ENCODE measurements around the gene MAPK7. TPM values are rescaled to one million over a fixed set of nuclear protein-coding genes. Genes with fewer than 3 reads are reported as not detected.

The MAPK7 gene
- total RNA-seq, 6 experiments from 2014 or later, result 5.7 to 9.2 (median 6.7) TPM

- intact Hi-C loops (cut with DNase I), result no loop called here
- no peaks in the 10 kb centered on the region for H3K36me3 ChIP-seq
- WGBS (ENCODE audit: insufficient coverage, low coverage, low lambda C conversion rate, missing lambda C conversion rate), result 10% methylated on average over 2 of the region's 13 CpGs
Observed at GRCh38 chr17:19415311-19415710, 37.0 kb downstream of the MAPK7 start.

GRCh38 chr17:19415806-19416775 is 37.8 kb downstream of the MAPK7 start:
- Histone ChIP-seq H3K4me3 (no peak overlapping the region), H3K27ac (no peak overlapping the region), H3K36me3 (no peaks in the 10 kb centered on the region), H3K9me3 (no peaks in the 10 kb centered on the region), H3K27me3 (no peaks in the 10 kb centered on the region), H3K4me1 (no peaks in the 10 kb centered on the region)
- no peak for TF ChIP-seq POLR2A (IDR thresholded peaks at IDR 0.05)
- no peak for TF ChIP-seq CTCF (IDR thresholded peaks at IDR 0.05)
- intact Hi-C loops (cut with DNase I), result no loop called here
- WGBS (ENCODE audit: insufficient coverage, low coverage, low lambda C conversion rate, missing lambda C conversion rate), result 82% methylated on average over 11 of the region's 18 CpGs
- no peak for ATAC-seq
- no peak for DNase-seq

More at GRCh38 chr17:19415311-19415710, 37.0 kb downstream of the MAPK7 start:
- DNase-seq, result no peak
- TF ChIP-seq POLR2A (IDR thresholded peaks at IDR 0.05) (no peak), CTCF (IDR thresholded peaks at IDR 0.05) (no peak)
- no peak for ATAC-seq
- Histone ChIP-seq H3K27ac (no peak overlapping the region), H3K27me3 (no peaks in the 10 kb centered on the region), H3K4me3 (no peak overlapping the region), H3K4me1 (no peaks in the 10 kb centered on the region), H3K9me3 (no peaks in the 10 kb centered on the region)

GRCh38 chr17:19417611-19418010 is 39.3 kb downstream of the MAPK7 start:
- no peaks in the 10 kb centered on the region for H3K4me1 ChIP-seq
- no peaks in the 10 kb centered on the region for H3K9me3 ChIP-seq
- ATAC-seq (no peak), DNase-seq (no peak)
- 42% methylated on average over 3 of the region's 3 CpGs for WGBS (ENCODE audit: insufficient coverage, low coverage, low lambda C conversion rate, missing lambda C conversion rate)
- H3K4me3 ChIP-seq, result no peak overlapping the region
- TF ChIP-seq CTCF (IDR thresholded peaks at IDR 0.05), result no peak
- TF ChIP-seq POLR2A (IDR thresholded peaks at IDR 0.05), result no peak
- intact Hi-C loops (cut with DNase I), result no loop called here
- no peaks in the 10 kb centered on the region for H3K36me3 ChIP-seq
- no peaks in the 10 kb centered on the region for H3K27me3 ChIP-seq
- H3K27ac ChIP-seq, result no peak overlapping the region

GRCh38 chr17:19418251-19418992 is 40.1 kb downstream of the MAPK7 start:
- TF ChIP-seq POLR2A (IDR thresholded peaks at IDR 0.05) (no peak), CTCF (IDR thresholded peaks at IDR 0.05) (no peak)
- no peaks in the 10 kb centered on the region for H3K27me3 ChIP-seq
- no peak overlapping the region for H3K27ac ChIP-seq
- no peak overlapping the region for H3K4me3 ChIP-seq
- H3K9me3 ChIP-seq, result no peaks in the 10 kb centered on the region
- intact Hi-C loops (cut with DNase I), result no loop called here
- no peaks in the 10 kb centered on the region for H3K36me3 ChIP-seq
- WGBS (ENCODE audit: insufficient coverage, low coverage, low lambda C conversion rate, missing lambda C conversion rate), result 64% methylated on average over 3 of the region's 7 CpGs
- DNase-seq, result no peak
- ATAC-seq, result no peak
- no peaks in the 10 kb centered on the region for H3K4me1 ChIP-seq
